HG02588 (cell line): Measurements from ENCODE around the gene GNAI1.

Experiments used
- ATAC-seq: cut with Tn5 transposase; IDR thresholded peaks from one replicate; pipeline ENCODE4 v1.9.1; 2021; ENCODE audit warnings: mild to moderate bottlenecking, moderate library complexity; ENCODE audit not compliant: unreplicated experiment

Gene GNAI1

DNA sequence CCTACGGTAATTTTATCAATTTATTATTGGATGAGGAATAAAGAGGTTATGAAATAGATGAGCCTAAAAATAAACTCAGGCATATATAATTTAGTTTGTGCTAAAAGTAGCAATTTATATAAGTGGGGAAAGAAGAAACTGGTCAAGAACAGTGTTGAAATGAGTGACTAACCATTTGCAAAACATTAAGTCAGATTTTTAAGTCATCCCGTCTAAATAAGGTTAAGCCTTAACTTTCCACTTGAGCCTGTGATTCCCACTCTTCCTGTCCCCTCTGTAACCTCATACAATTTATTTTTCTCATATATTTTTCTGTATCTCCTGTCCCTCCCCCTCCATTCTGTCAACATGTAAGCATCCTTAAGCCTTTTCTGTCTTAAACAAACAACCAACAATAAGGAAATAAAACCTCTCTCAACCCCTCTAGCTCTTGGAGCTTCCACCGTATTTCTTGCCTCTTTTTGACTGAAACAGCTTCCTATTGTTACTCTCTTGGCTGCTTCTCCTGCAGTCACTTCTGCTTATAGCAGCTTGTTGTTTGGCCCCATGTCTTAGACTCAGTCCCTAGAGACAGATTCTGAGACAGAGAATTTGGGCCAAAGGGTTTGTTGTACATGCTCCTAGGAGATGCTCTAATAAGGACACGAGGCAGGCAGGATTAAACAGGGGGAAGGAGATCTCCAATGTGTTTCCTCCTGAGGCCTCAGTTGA is 109.7 kb downstream of the GNAI1 start:
- no peak for ATAC-seq

DNA sequence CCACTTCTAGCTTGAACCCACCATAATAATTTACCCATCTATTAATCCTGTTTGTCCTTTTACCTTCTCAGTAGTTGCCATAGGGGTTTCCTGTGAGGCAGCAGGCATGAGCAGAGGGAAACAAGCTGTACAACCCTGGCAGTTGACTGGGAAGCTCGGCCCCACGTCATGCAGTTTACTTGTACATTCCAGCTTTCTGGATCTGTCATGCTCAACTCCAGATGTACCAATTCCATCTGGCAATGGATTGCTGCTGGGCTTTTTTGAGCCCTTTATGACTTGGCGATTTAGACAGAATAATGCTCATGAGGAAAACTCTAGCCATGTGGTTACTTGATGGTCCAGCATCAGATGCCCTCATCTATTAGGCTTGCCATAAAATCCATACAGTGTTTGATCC is 112.5 kb downstream of the GNAI1 start:
- no peak for ATAC-seq

DNA sequence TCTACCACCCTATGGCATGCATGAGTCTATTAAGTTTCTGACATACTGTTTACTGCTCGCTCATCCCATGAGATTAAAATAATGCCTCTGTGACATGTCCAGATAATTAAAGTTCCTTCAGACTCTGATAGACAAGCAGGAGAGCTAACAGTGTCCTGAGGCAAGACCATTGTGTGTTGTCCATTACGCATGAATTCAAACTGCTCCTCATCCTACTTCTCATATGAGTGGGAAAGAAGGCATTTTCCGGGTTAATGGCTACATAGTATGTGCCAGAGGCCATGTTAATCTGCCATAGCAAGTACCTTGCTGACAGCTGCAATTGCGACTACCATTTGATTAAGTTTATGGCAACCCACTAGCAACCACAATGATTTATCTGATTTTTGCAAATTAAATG is 113.3 kb downstream of the GNAI1 start:
- ATAC-seq, result no peak

DNA sequence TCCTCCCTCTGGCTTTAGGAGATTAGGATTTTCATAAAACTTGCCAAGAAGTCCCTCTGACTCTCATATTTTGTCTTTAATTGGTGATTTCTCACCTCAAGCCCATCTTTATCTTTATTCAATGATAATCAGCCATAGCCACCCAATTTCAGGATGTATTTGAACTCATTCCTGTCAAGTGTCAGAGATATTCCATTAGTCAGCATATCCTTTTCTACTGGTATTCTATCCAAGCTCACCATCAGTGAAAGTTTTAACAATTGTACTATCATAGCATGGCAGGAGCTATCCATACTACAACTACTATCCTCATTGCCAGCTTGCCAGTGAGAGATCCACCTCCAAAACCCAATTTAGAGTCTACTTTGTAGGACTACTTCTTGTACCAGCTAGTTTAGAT is 114.6 kb downstream of the GNAI1 start:
- ATAC-seq, result no peak

DNA sequence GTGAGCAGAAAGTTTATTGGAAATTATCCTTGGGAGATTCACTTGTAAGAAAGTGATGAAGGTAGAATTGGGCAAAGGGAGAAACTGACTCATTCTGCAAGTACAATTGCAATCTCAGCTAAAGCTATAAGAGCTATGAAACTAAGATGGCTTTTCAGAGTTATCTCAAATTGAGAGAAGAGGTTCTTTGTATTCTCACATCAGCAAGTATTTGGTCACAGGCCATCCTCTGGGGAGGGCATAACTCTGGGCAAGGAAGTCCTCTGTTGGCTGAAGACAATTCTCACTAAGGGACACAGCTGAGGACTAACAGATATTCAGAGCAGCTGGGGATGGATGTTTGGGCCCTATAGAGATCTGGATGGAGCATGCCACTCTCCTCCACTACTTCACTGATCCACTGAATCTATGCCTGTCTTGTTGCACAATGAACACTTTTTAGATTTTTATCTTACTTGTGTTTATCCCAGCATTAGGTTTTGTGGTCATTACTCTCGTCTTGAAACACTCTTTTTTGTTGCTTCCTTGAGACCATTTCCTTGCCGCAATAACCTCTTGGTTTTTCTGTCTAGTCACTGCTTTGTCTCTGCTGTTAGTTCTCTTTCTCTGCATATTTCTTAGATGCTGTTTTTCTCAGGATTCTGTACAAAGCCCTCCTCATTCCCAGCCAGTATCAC is 115.1 kb downstream of the GNAI1 start:
- no peak for ATAC-seq

DNA sequence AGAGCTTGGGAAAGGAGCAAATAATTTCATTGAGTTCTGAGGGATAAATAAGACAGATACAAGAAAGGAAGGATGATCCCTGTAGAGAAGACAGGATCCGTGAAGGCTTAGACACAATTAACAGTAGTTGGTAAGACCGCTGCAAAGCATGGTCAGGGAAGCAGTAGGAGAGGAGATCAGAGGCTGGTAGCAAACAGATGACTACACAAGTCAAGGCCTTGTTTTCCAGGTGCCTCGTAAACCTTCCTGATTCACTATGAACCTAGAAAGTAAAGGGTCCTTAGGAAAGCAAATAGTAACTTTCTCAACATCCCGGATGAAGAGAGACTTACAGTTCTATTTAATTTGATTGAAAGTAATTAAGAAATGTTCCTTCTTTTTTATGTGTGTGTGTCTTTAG is 118.6 kb downstream of the GNAI1 start:
- ATAC-seq, result no peak

DNA sequence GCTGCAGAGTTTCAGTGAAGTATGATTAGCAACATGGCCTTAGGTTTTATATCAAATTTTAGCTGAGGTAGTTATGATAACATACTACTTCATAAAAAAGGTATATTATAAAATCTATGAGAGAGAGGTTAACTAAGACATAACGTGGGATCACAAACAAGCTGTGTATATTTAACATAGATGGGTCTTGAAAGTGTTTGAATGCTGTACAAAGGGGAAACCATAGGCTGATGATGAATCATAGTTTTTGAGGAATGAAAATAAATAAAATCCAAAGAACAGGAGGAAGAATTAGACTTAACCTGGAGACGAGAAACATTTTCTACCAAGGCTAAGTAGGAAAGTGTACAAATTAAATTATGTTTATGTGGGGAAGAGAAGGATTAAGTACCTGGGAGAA is 119.0 kb downstream of the GNAI1 start:
- ATAC-seq, result no peak

DNA sequence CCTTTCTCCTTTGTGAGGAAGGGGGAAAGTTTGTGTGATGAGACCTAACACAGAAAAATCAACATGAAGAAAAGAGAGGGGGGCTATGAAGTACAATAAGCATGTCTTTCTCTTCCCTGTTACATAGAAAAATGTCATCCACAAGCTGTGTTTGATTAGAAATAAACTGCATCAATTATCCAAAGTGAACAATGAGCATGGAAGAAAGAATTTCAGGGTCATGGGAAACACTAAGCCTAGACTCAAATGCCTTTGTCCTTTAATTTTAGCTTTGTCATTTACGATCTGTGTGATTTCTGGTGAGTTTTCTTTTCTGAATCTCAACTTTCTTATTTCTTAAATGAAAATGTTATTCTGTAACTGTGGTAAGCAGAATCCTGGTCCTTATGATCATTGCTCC is 121.0 kb downstream of the GNAI1 start:
- ATAC-seq, result no peak

DNA sequence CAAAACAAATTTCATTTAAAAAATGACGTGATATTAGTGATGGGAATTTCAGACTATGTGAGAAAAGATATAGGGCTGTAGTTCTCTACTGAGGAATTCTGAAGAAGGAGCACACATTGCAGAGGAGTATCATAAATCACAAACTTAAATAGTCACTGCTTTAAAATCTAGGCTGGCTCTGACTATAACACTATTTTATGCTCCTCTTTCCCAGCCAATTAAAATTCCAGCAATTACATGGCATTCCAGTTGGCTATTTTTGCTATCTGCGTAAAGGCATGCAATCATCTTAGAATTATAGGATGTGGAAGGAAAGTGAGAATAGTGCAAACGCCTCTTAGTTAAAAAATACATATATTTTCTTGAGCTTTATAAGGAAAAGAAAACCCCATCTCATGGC is 123.1 kb downstream of the GNAI1 start:
- no peak for ATAC-seq

DNA sequence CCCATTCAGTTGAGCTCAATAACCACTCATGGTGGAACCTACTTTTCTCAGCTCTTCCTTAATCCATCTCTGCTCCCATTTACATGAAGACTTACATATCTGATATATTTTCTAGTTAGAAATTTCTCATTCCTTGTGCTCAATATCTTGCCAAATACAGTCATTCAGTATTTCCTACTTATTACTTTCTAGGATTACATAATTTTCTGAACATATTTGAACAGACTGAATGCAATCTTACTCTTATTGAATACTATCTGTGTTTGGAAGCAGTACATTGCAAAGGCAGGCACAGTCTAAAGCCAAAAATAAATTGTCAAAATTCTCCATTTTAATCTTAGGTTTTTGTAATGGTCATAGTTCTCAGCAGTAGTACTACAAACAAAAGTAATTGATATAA is 126.0 kb downstream of the GNAI1 start:
- ATAC-seq, result no peak

DNA sequence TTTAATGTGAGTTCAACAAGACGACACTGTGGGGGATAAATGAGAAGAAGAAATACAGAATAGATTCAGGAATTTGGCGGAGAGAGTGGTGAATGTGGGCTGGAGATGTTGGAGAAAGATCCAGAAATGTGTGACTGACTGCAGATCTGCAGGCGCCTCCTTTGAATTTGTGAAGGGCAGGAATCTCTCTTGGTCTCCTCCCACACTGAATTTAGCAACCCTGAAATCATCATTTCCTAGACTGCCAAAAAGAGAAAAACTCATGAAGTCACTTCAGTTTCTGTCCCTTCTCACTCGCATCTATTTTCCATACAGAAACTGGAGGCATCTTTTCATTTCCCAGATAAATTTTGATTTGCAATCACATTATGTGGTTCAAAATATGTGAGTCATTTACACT is 128.7 kb downstream of the GNAI1 start:
- no peak for ATAC-seq

DNA sequence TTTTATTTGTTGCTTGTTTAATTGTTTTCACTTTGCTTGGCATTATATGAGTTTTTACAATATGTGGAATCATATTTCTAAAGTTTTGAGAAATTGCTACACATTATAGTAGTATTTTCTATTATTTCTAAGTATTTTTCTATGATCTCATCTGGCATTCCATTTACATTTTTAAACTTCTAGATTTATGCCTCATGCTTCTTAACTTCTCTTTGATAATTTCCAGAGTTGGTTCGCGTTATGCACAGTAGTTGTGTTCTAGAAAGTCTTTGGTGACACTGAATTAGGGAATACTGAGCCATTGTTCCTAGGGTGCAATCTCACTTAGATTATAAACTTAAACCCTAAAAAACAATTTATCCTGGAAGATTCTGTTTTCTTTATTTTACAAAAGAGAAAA is 129.2 kb downstream of the GNAI1 start:
- ATAC-seq, result no peak

DNA sequence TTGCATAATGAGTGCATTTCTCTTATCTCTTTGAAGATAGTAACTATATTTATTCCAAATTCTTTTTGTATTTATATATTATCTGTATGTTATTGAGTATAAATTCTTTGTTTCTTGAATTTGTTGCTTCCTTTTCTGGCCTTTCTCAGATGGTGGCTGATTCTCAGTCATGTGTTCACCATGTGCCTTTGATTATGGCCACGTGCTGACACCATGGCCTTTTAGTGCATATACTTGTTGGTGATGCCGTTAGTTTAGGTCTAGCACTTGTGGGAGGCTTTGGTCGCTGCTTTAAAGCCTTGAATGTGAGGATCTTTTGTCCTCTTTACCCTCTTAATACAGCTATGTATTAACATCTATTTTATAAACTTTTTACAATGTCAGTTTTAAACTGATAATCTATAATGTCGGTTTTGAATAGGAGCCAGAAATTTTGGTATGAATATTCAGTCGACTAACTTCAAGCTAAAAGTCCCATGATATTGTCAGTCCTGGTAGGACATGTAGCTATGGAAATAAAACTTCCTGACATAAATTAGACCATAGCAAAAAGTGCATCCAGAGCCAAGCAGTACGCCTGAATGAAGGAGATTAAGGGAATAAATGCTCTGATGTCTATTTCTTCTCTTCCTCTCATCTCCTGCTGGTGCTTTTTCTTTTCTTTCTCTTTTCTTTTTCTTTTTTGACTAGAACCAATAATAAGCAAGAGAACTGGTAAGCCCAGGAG is 130.3 kb downstream of the GNAI1 start:
- no peak for ATAC-seq

DNA sequence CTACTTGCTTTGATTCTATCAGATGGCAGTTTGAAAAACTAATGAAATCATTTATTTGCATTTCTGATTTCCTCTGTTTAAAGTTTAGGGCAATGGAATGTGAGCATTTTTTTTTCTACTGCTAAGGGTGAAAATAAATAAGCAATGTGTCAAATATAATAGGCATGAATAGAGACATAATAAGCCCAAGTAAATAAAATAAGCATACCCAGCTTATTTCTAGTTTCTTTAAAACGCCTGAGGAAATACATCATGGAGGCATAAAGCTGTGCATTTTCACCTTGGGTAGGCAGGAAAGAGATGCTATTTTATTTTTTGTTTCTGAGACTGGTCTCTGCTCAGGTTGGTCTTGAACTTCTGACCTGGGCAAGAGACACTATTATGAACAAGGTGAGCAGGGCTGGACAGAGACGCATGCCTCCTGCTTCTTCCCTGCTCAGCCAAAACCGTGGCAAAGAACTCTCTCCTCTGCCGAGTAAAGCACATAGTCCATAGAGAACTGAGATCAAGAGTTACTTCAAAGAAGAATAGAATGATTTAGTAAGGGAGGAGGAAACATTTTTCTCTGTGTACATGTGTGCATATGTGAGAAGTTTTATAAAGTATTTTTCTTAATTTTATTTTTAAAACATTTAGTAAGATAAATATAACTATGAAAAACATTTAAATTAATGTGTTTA is 138.1 kb downstream of the GNAI1 start:
- ATAC-seq, result no peak

DNA sequence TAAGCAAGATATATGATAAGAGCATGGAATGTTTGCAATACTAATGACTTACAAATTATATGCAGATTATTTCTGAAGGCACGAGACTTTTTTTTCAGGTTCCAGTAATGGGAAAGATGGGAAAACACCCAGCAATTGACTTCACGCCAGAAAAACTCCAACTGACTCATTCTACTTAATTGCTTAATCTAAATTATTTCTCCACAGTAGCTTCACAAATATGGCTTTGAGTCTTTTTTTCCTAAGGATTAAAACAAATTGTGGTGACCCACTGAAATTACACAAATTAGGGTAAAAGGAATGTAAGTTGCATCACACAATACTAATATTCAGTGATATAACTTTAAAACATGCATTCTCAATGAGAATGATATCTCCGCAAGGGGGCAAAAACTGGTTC is 138.7 kb downstream of the GNAI1 start:
- no peak for ATAC-seq

DNA sequence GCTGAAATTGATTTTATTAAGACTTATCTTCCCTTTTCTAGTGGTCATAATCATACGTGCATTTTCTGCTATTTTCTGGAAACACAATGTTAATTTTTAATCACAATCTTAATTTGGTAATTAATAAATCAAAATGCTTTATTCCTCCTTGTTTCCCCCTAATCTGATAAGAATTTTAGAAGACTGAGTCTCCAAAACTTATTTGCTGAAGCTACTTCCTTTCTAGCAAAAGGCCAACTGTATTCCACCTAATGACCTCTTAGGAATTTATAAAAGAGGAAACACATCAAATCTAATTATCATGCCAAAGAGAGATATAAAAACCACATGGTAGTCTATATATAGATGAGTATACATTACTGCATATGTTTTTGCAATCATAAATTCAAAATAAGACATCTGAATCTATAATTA is 140.6 kb downstream of the GNAI1 start:
- ATAC-seq, result no peak
